ENCODE results near the gene DMD.
A peak's percentile ranks its signal among the peaks of the same experiment; 100 is the strongest.

DMD gene

GRCh38 chrX:31252133-31252532 lies 1959.2 kb downstream of the DMD start:
- no peak for DNase-seq

- no peak for DNase-seq
Observed at GRCh38 chrX:31251336-31251735, 1960.0 kb downstream of the DMD start.

- DNase-seq, result no peak
Observed at GRCh38 chrX:31245714-31246113, 1965.6 kb downstream of the DMD start.

- no peak for DNase-seq
Observed at GRCh38 chrX:31243804-31244203, 1967.5 kb downstream of the DMD start.

- no peak for DNase-seq
Observed at GRCh38 chrX:31240982-31241381, 1970.4 kb downstream of the DMD start.

GRCh38 chrX:31237189-31237588 lies 1974.2 kb downstream of the DMD start:
- DNase-seq, result no peak

GRCh38 chrX:31236231-31236630 lies 1975.1 kb downstream of the DMD start:
- no peak for DNase-seq

GRCh38 chrX:31233941-31234496 lies 1977.3 kb downstream of the DMD start:
- no peak for DNase-seq

GRCh38 chrX:31232506-31232905 lies 1978.8 kb downstream of the DMD start:
- DNase-seq, result no peak

- no peak for DNase-seq
Observed at GRCh38 chrX:31228909-31229308, 1982.4 kb downstream of the DMD start.

- DNase-seq, result peak; percentile 80
Observed at GRCh38 chrX:31228415-31228832, 1982.9 kb downstream of the DMD start.

GRCh38 chrX:31227250-31227649 lies 1984.1 kb downstream of the DMD start:
- no peak for DNase-seq

GRCh38 chrX:31225819-31226218 lies 1985.5 kb downstream of the DMD start:
- DNase-seq, result no peak

GRCh38 chrX:31224381-31225012 lies 1986.9 kb downstream of the DMD start:
- DNase-seq, result no peak

GRCh38 chrX:31223817-31224216 lies 1987.5 kb downstream of the DMD start:
- DNase-seq, result no peak

GRCh38 chrX:31222946-31223345 lies 1988.4 kb downstream of the DMD start:
- DNase-seq, result no peak

- no peak for DNase-seq
Observed at GRCh38 chrX:31219174-31219573, 1992.2 kb downstream of the DMD start.

- no peak for DNase-seq
Observed at GRCh38 chrX:31217084-31217483, 1994.3 kb downstream of the DMD start.

GRCh38 chrX:31215277-31215815 lies 1996.0 kb downstream of the DMD start:
- DNase-seq, result no peak

GRCh38 chrX:31213941-31214340 lies 1997.4 kb downstream of the DMD start:
- peak; percentile 33 for DNase-seq

- DNase-seq, result no peak
Observed at GRCh38 chrX:31212856-31213748, 1998.2 kb downstream of the DMD start.

- DNase-seq, result no peak
Observed at GRCh38 chrX:31209005-31209628, 2002.2 kb downstream of the DMD start.

- no peak for DNase-seq
Observed at GRCh38 chrX:31201503-31201902, 2009.8 kb downstream of the DMD start.
